ENCODE data around the gene ELOB.

The ELOB gene

GRCh38 chr16:2792940-2793339 is 15.9 kb upstream of the ELOB start:
- ATAC-seq: no peak
- no peaks in the 10 kb centered on the region for H3K36me3 Mint-ChIP-seq
- H3K27me3 Mint-ChIP-seq: peaks cover 59% of the 10 kb centered on the region

DNA sequence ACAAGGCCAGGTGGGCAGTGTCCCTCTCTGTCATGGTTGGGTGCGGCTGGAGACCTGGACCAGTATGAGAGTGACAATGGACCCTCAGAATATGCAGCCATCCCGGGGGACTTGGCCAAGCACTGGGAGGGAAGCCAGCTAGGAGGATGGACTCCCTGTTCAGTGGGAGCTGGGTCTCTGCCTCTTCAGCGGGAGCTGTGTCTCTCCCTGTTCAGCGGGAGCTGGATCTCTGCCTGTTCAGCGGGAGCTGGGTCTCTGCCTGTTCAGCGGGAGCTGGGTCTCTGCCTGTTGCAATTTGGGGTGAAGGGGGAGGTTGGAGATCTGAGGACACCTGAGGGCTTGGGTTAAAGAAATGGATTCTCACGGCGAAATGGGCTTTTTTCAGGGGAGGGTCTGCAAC is 14.1 kb upstream of the ELOB start:
- H3K4me3 Mint-ChIP-seq: no peak overlapping the region
- no peaks in the 10 kb centered on the region for H3K9me3 Mint-ChIP-seq
- no peak overlapping the region for H3K27ac Mint-ChIP-seq
- ATAC-seq: no peak
- H3K36me3 Mint-ChIP-seq: no peaks in the 10 kb centered on the region
- peaks cover 61% of the 10 kb centered on the region for H3K27me3 Mint-ChIP-seq
- H3K4me1 Mint-ChIP-seq: peaks cover 3% of the 10 kb centered on the region

More at GRCh38 chr16:2792940-2793339, 15.9 kb upstream of the ELOB start:
- no peak overlapping the region for H3K27ac Mint-ChIP-seq
- H3K4me3 Mint-ChIP-seq: no peak overlapping the region
- no peaks in the 10 kb centered on the region for H3K4me1 Mint-ChIP-seq
- no peaks in the 10 kb centered on the region for H3K9me3 Mint-ChIP-seq

DNA sequence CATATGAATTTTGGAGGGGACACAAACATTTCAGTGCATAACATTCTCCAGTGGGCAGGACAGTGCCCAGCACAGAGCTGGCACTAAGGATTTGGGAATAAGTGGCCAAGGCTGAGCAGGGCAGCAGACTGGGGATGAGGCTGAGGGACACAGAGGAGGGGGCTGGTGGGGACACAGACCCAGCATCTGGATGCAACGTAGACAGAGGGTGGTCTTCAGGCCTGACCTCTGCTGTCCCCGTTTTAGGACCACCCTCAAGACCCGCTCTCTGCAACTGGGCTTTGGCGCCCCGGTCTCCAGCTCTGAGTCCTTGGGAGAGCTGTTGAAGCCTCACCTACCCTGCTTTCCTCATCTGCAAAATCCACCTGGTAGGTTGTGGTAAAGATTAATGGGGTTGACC is 13.6 kb upstream of the ELOB start:
- Mint-ChIP-seq H3K36me3 (no peaks in the 10 kb centered on the region), H3K27ac (no peak overlapping the region), H3K4me3 (no peak overlapping the region), H3K27me3 (peaks cover 67% of the 10 kb centered on the region), H3K4me1 (peaks cover 4% of the 10 kb centered on the region), H3K9me3 (no peaks in the 10 kb centered on the region)
- ATAC-seq: no peak

DNA sequence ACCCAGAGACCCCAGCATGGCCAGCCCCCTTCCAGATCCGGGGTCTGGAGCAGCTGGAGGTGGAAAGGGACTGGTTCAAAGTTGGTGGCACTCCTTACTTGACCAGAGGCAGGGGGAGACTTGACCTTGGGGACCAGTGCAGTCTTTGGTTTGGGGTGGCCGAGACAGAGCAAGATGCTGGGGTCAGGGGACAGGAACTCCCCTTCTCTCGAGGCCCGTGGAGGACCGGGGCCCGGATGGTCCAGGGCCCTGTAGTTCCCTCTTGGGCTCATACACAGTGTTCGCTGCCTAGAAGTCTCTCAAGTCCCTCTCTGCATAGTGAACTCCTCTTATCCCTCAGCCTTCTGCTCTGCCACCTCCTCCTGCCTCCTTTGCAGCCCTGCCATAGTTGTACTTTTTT is 10.9 kb upstream of the ELOB start:
- Mint-ChIP-seq H3K27ac (no peak overlapping the region), H3K4me3 (no peak overlapping the region), H3K4me1 (peaks cover 10% of the 10 kb centered on the region), H3K9me3 (no peaks in the 10 kb centered on the region), H3K27me3 (peaks cover 50% of the 10 kb centered on the region), H3K36me3 (no peaks in the 10 kb centered on the region)
- ATAC-seq: no peak

- H3K36me3 Mint-ChIP-seq: no peaks in the 10 kb centered on the region
- H3K4me1 Mint-ChIP-seq: peaks cover 10% of the 10 kb centered on the region
- H3K27me3 Mint-ChIP-seq: peaks cover 49% of the 10 kb centered on the region
- H3K4me3 Mint-ChIP-seq: no peak within 1 kb of the TSS
- ATAC-seq: no peak
- no peaks in the 10 kb centered on the region for H3K9me3 Mint-ChIP-seq
- no peak within 1 kb of the TSS for H3K27ac Mint-ChIP-seq
These were observed 10.3 kb upstream of the ELOB start, which contains the start of gene PRSS33 for GRCh38 chr16:2787406-2787805. TSS of gene PRSS33 (minus strand) at chr16:2787560. CDS start at chr16:2786547, 1,013 bp downstream.

- ATAC-seq: no peak
- Mint-ChIP-seq H3K4me3 (no peak overlapping the region), H3K9me3 (no peaks in the 10 kb centered on the region), H3K27ac (no peak overlapping the region), H3K36me3 (no peaks in the 10 kb centered on the region), H3K27me3 (peaks cover 43% of the 10 kb centered on the region), H3K4me1 (peaks cover 10% of the 10 kb centered on the region)
These were observed 9.7 kb upstream of the ELOB start for GRCh38 chr16:2786826-2787151.

GRCh38 chr16:2786061-2786825 is 9.2 kb upstream of the ELOB start:
- Mint-ChIP-seq H3K27me3 (peaks cover 37% of the 10 kb centered on the region), H3K4me3 (no peak overlapping the region), H3K9me3 (no peaks in the 10 kb centered on the region), H3K27ac (no peak overlapping the region), H3K36me3 (no peaks in the 10 kb centered on the region), H3K4me1 (peaks cover 10% of the 10 kb centered on the region)
- ATAC-seq: no peak

GRCh38 chr16:2785101-2785991 is 8.3 kb upstream of the ELOB start:
- Mint-ChIP-seq H3K4me3 (peak overlapping the region; percentile 81), H3K36me3 (no peaks in the 10 kb centered on the region), H3K27ac (peak overlapping the region; percentile 76), H3K4me1 (peaks cover 10% of the 10 kb centered on the region), H3K27me3 (peaks cover 28% of the 10 kb centered on the region), H3K9me3 (no peaks in the 10 kb centered on the region)
- peak; percentile 50 for ATAC-seq

DNA sequence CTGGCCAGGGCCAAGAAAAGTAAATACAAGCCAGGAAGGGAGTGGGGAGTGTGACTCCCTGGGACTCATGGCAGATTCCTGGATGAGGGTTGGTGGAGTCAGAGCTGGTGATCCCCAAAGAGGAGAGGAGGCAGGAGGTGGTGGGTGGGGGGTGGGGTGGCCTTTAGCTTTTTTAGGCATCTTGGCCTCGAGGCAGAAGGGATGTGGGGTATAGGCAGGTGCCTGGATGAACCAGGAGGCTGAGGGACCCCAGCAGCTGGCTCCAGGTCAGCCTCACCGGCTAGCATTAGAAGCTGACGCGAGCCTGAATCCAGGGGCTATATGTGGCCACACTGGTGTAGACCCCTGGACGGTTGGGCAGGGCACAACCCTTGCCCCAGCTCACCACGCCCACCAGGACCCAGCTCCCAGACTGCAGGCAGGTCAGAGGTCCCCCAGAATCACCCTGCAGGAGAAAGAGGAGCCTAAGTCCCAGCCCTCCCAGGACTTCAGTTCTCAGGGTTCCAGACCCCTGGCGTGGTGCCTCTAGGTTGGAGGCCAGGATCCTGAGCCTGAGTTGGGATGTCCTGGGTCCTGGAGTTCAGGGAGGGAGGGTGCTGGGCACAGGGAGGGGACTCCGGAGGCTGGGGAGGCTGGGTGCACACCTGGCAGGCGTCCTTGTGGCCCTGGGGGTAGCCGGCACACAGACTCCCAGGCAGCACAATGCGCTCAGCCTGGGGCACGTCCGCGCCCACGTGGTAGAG is 7.4 kb upstream of the ELOB start:
- peak overlapping the region; percentile 76 for H3K27ac Mint-ChIP-seq
- peaks cover 15% of the 10 kb centered on the region for H3K4me1 Mint-ChIP-seq
- H3K27me3 Mint-ChIP-seq: peaks cover 23% of the 10 kb centered on the region
- ATAC-seq: no peak
- H3K36me3 Mint-ChIP-seq: no peaks in the 10 kb centered on the region
- peak overlapping the region; percentile 81 for H3K4me3 Mint-ChIP-seq
- no peaks in the 10 kb centered on the region for H3K9me3 Mint-ChIP-seq

DNA sequence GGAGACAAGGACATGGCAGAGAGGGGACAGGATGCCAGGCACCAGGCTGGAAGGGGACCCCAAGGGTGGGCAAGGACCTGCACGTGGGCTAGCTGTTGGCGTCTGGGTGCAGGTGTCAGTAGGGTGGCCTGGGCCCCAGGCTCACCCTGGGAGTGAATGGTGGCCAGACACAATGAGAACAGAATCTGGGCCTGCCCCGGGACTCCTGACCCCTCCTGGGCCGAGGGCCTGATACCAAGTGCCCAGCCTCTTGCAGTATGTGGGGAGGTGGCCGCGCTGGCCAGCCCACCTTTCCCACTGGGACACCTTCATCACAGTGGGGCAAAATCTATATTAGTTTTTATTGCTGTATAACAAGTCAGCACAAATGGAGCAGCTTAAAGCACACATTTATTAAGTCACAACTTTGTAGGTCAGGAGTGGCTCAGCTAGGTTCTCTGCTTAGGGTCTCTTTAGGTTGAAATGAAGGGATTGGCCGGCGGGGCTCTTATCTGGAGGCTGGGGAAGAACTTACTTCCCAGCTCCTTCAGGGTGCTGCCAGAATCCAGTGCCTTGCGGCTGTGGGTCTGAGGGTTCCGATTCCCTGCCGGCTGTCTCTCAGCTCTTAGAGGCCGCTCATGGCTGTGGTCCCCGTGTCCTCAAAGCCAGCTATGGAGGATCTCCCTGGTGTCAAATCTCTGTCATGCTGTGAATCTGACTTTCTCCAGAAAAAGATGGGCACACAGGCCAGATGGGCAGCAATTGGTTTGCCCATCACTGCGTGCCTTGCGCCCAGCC is 6.7 kb upstream of the ELOB start:
- peak overlapping the region; percentile 76 for H3K27ac Mint-ChIP-seq
- H3K27me3 Mint-ChIP-seq: peaks cover 23% of the 10 kb centered on the region
- no peaks in the 10 kb centered on the region for H3K36me3 Mint-ChIP-seq
- H3K4me1 Mint-ChIP-seq: peaks cover 18% of the 10 kb centered on the region
- ATAC-seq: no peak
- no peaks in the 10 kb centered on the region for H3K9me3 Mint-ChIP-seq
- H3K4me3 Mint-ChIP-seq: peak overlapping the region; percentile 46

- peaks cover 28% of the 10 kb centered on the region for H3K4me1 Mint-ChIP-seq
- ATAC-seq: no peak
- no peak overlapping the region for H3K4me3 Mint-ChIP-seq
- peaks cover 14% of the 10 kb centered on the region for H3K27me3 Mint-ChIP-seq
- no peaks in the 10 kb centered on the region for H3K36me3 Mint-ChIP-seq
- H3K27ac Mint-ChIP-seq: no peak overlapping the region
- H3K9me3 Mint-ChIP-seq: no peaks in the 10 kb centered on the region
These were observed 5.7 kb upstream of the ELOB start for GRCh38 chr16:2782583-2783351.

DNA sequence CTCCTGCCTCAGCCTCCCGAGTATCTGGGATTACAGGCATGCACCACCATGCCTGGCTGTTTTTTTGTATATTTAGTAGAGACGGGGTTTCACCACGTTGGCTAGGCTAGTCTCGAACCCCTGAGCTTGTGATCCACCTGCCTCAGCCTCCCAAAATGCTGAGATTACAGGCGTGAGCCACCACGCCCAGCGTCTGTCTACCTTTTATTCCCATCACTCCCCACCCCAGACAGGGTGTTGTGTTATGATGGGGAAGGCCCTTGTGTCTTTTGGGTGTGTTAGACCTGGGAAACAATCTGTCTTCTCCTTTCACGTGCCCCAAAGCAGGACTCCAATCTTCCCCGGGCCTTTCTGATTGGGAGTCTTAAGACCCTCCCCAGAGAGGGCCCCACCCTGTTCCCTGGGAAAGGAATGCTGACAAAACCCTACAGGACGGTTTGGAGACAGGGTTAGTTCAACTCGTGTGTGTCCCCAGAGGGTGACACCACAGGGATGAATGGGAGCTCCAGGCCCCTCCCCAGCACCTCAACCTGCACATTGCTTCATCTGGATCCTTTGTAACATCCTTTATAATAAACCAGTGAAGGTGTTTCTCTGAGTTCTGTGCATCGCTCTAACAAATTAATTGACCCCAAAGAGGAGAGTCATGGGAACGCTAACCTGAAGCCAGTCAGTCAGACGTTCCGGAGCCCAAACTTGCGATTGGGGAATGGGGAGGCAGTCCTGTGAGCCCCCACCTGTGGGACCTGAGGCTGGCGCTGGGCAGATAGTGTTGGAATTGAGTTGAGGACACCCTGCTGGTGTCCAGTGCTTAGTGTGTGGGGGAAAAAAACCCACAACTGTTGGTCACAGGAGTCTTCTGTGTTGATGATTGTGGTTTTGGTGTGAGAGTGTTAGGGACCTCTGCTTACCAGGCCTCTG is 3.2 kb upstream of the ELOB start:
- Mint-ChIP-seq H3K36me3 (no peaks in the 10 kb centered on the region), H3K4me1 (peaks cover 34% of the 10 kb centered on the region), H3K27me3 (no peaks in the 10 kb centered on the region), H3K4me3 (no peak overlapping the region), H3K27ac (no peak overlapping the region), H3K9me3 (no peaks in the 10 kb centered on the region)
- no peak for ATAC-seq

GRCh38 chr16:2779151-2779920 is 2.3 kb upstream of the ELOB start:
- Mint-ChIP-seq H3K36me3 (no peaks in the 10 kb centered on the region), H3K27ac (no peak overlapping the region), H3K4me3 (no peak overlapping the region), H3K9me3 (no peaks in the 10 kb centered on the region), H3K4me1 (peaks cover 29% of the 10 kb centered on the region), H3K27me3 (no peaks in the 10 kb centered on the region)
- no peak for ATAC-seq

Measured in stimulated activated memory B cell treated with anti-CD40 and anti-IgM and Interleukin-4, amounts not matched to agents 10 μg/mL and 1 μg/mL and 100 μg/mL, for 72 hours (primary cell).